Activated B cell treated with CpG ODN at 0.5 μM for 24 hours (primary cell): Measurements from ENCODE around the gene CNGA2. TPM values are rescaled to one million over a fixed set of nuclear protein-coding genes. Genes with fewer than 3 reads are reported as not detected.

ENCODE experiments used
- ATAC-seq: fragments of 200-7000 bp; cut with Tn5 transposase; one replicate; pipeline ENCODE4 v1.10.0; 2021; ENCODE audit warnings: low read depth, mild to moderate bottlenecking, moderate library complexity
- CTCF ChIA-PET: fragments of 350-600 bp; sonication (Branson Sonifier 250); formaldehyde crosslinking; loops from one replicate; lab custom pipeline; 2021; ENCODE audit warnings: antibody characterized with exemption; lab: Charles Lee
- POLR2A ChIA-PET: fragments of 350-600 bp; sonication (Branson Sonifier 250); formaldehyde crosslinking; loops from one replicate; lab custom pipeline; 2021; ENCODE audit warnings: antibody characterized with exemption; lab: Charles Lee
- DNase-seq: peaks from one replicate; pipeline ENCODE4 v3.0.0; 2022
- H3K27ac Mint-ChIP-seq: one replicate; pipeline ENCODE4 v1.8.0; 2020; ENCODE audit warnings: mixed read lengths
- H3K27me3 Mint-ChIP-seq: one replicate; pipeline ENCODE4 v1.8.0; 2021; ENCODE audit warnings: mixed read lengths
- H3K36me3 Mint-ChIP-seq: one replicate; pipeline ENCODE4 v1.8.0; 2021; ENCODE audit warnings: low read depth, mixed read lengths
- H3K4me1 Mint-ChIP-seq: one replicate; pipeline ENCODE4 v1.8.0; 2021; ENCODE audit warnings: mixed read lengths
- H3K4me3 Mint-ChIP-seq: one replicate; pipeline ENCODE4 v1.8.0; 2020; ENCODE audit warnings: mild to moderate bottlenecking, mixed read lengths
- H3K9me3 Mint-ChIP-seq: one replicate; pipeline ENCODE4 v1.8.0; 2020; ENCODE audit warnings: mixed read lengths
- intact Hi-C: fragments of 100-400 bp; cut with micrococcal nuclease; formaldehyde crosslinking; loops from one replicate; pipeline ENCODE4 v1.15.1; 2024
- total RNA-seq: library from RNA; stranded (reverse); gene quantifications from 2 replicates; pipeline ENCODE4 v1.2.3, GENCODE V29; 2022
- TF ChIP-seq, protein P1 (sequence below): fragments of 200-600 bp; IDR thresholded peaks from one replicate; pipeline ENCODE4 v1.8.0; 2022; ENCODE audit warnings: antibody characterized with exemption, mild to moderate bottlenecking

The CNGA2 gene
- total RNA-seq, 1 donor from 2014 or later: not detected

DNA sequence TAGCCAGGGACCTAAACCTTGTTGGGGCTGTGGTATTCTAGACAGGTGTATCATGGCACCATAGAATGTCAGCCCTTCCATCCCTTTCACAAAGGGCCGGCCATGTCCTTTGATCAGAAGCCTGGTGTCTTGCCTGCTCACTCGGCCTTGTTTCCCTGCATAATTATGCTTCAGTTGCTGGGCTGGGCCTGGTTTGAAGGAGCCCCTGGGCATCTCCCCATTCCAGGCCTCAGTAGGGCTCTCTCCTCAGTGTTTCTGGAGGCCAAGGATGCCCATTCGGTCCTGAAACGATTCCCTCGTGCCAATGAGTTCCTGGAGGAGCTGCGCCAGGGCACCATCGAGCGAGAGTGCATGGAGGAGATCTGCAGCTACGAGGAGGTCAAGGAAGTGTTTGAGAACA is 34.8 kb upstream of the CNGA2 start:
- no peak for DNase-seq
- intact Hi-C loops: no loop called here
- TF ChIP-seq, protein P1, sequence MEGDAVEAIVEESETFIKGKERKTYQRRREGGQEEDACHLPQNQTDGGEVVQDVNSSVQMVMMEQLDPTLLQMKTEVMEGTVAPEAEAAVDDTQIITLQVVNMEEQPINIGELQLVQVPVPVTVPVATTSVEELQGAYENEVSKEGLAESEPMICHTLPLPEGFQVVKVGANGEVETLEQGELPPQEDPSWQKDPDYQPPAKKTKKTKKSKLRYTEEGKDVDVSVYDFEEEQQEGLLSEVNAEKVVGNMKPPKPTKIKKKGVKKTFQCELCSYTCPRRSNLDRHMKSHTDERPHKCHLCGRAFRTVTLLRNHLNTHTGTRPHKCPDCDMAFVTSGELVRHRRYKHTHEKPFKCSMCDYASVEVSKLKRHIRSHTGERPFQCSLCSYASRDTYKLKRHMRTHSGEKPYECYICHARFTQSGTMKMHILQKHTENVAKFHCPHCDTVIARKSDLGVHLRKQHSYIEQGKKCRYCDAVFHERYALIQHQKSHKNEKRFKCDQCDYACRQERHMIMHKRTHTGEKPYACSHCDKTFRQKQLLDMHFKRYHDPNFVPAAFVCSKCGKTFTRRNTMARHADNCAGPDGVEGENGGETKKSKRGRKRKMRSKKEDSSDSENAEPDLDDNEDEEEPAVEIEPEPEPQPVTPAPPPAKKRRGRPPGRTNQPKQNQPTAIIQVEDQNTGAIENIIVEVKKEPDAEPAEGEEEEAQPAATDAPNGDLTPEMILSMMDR: no peak
- no peak for ATAC-seq
- Mint-ChIP-seq H3K4me3 (no peak overlapping the region), H3K36me3 (no peaks in the 10 kb centered on the region), H3K27ac (no peak overlapping the region), H3K4me1 (no peaks in the 10 kb centered on the region), H3K27me3 (peaks cover 4% of the 10 kb centered on the region), H3K9me3 (no peaks in the 10 kb centered on the region)
- ChIA-PET CTCF (no interaction called here), POLR2A (no interaction called here)

DNA sequence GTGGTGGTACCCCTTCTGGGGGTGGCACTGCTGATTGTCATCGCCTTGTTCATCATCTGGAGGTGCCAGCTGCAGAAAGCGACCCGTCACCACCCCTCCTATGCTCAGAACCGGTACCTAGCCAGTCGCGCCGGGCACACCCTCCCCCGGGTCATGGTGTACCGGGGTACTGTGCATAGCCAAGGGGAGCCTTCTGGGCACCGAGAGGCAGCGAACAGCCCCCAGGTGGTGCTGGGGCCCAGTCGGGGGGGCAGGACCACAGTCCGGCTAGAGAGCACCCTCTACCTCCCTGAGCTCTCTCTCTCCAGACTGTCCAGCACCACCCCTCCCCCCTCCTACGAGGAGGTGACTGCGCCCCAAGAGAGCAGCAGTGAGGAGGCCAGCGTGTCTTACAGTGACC is 34.0 kb upstream of the CNGA2 start:
- DNase-seq (no peak), ATAC-seq (no peak)
- Mint-ChIP-seq H3K27me3 (peaks cover 2% of the 10 kb centered on the region), H3K27ac (no peak overlapping the region), H3K9me3 (no peaks in the 10 kb centered on the region), H3K4me1 (no peaks in the 10 kb centered on the region), H3K4me3 (no peak overlapping the region), H3K36me3 (no peaks in the 10 kb centered on the region)
- intact Hi-C loops: no loop called here
- CTCF ChIA-PET: no interaction called here
- TF ChIP-seq, protein P1: no peak
- POLR2A ChIA-PET: no interaction called here

DNA sequence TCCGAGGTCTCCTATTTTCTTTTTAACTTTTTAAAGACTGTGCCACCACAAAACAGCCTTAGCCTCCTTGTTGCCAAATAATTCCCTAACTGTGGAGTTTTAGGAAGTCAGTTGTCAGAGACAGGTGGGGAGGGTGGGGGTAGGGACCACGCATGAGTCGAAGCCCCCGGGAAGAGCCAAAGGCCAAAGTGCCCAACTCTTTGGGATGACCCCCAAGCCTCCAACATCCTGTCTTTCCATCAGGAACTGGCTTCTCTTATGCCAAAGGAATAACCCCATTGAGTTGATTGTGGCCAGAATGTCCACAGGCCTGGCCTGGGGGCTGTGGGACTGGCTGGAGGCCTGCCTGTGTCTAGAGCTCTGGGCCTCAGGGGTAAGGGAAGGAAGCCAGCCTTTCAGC is 33.5 kb upstream of the CNGA2 start:
- TF ChIP-seq, protein P1: no peak
- Mint-ChIP-seq H3K4me1 (no peaks in the 10 kb centered on the region), H3K27ac (no peak overlapping the region), H3K4me3 (no peak overlapping the region), H3K36me3 (no peaks in the 10 kb centered on the region), H3K27me3 (no peaks in the 10 kb centered on the region), H3K9me3 (no peaks in the 10 kb centered on the region)
- ChIA-PET POLR2A (no interaction called here), CTCF (no interaction called here)
- DNase-seq (no peak), ATAC-seq (no peak)
- intact Hi-C loops: no loop called here

DNA sequence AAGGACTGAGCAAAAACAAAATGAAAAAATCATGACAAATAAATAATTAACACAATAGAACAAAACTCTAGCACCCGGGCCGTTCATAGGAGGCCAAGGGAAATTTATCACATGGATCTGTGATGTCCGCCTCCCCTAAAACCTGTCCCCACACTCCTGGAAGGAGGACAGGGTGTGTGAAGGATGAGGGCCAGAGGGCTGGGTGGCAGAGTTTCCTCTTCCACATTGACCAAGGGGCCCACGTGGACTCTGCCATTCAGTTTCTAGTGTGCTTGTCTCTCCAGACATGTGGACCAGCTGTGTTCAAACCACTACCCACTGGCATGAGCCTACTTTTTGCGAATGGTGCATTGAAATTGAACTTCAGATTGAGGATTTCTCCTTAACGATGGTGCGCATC is 33.0 kb upstream of the CNGA2 start:
- Mint-ChIP-seq H3K27me3 (no peaks in the 10 kb centered on the region), H3K4me3 (no peak overlapping the region), H3K36me3 (no peaks in the 10 kb centered on the region), H3K9me3 (no peaks in the 10 kb centered on the region), H3K4me1 (no peaks in the 10 kb centered on the region), H3K27ac (no peak overlapping the region)
- intact Hi-C loops: no loop called here
- DNase-seq (no peak), ATAC-seq (no peak)
- TF ChIP-seq, protein P1: no peak
- CTCF ChIA-PET: no interaction called here
- POLR2A ChIA-PET: no interaction called here

DNA sequence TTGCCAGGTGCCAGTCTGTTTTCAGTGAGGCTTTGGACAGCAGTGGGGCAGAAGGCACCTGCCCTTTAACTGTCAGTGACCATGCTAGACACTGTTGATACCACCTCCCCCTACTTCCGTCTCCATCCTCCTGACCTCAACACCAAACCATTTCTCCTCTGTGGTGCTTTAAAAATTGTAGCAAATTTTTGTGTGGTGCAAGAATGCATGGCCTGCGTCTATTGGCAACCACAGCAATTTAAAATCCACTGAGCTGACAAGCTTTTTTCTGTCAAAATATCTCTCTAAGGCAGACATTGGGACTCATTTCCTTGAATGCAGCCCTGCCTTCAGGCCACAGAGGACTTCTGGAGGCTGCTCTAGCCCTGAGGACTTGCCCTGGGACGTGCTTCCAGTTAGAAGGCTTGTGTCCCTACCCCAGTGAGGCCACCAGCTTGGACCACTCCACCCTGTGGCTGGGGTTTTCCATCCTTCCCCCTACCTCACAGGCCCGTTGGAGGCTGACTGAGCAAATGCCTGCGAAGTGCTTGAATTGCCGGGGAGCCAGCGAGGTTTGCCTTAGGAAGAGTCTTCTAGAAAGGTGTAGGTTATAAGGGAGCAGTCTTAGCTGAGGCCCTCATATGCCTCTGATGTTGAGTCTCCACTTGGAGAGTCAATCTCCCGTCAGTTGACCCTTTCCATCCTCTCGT is 32.4 kb upstream of the CNGA2 start:
- H3K36me3 Mint-ChIP-seq: no peaks in the 10 kb centered on the region
- H3K27ac Mint-ChIP-seq: no peak overlapping the region
- DNase-seq (no peak), ATAC-seq (no peak)
- H3K9me3 Mint-ChIP-seq: no peaks in the 10 kb centered on the region
- POLR2A ChIA-PET: no interaction called here
- H3K4me1 Mint-ChIP-seq: no peaks in the 10 kb centered on the region
- CTCF ChIA-PET: no interaction called here
- H3K27me3 Mint-ChIP-seq: no peaks in the 10 kb centered on the region
- intact Hi-C loops: no loop called here
- TF ChIP-seq, protein P1: no peak
- no peak overlapping the region for H3K4me3 Mint-ChIP-seq
